ENCODE results near the gene ABCC10.
"Not testable (repeated sequence)": the region's sequence is repeated elsewhere in the genome, so short reads cannot be mapped to it uniquely, and the experiment has no call there.

Gene ABCC10

GRCh38 chr6:43391440-43392031 is 35.8 kb upstream of the ABCC10 start:
- Histone ChIP-seq H3K36me3 (ENCODE audit: insufficient read depth, low read length) (no peaks in the 10 kb centered on the region), H3F3A (ENCODE audit: low read depth) (no peaks in the 10 kb centered on the region), H3K27me3 (ENCODE audit: insufficient read depth, low read length, poor library complexity, severe bottlenecking) (peaks cover 32% of the 10 kb centered on the region), H3K4me1 (ENCODE audit: insufficient read depth, low read length, poor library complexity, severe bottlenecking) (peaks cover 32% of the 10 kb centered on the region), H4K20me1 (ENCODE audit: insufficient read depth, low read length, poor library complexity, severe bottlenecking) (no peaks in the 10 kb centered on the region), H2AFZ (ENCODE audit: low read length) (peak overlapping the region; percentile 56), H3K9ac (ENCODE audit: low read depth, low read length, poor library complexity, severe bottlenecking) (peak overlapping the region; percentile 64), H3K4me3 (ENCODE audit: low read length, poor library complexity, severe bottlenecking) (peak overlapping the region; percentile 69), H3K9me2 (replicated peaks; ENCODE audit: low read depth, low read length) (no peaks in the 10 kb centered on the region), H3K4me2 (ENCODE audit: low read depth, low read length, poor library complexity, severe bottlenecking) (peak overlapping the region; percentile 77), H3K79me2 (ENCODE audit: insufficient read depth, low read length) (no peaks in the 10 kb centered on the region), H3K9me3 (ENCODE audit: insufficient read depth, low read depth, low read length) (no peaks in the 10 kb centered on the region)
- TF ChIP-seq CTCF (conservative IDR thresholded peaks at IDR 0.05; ENCODE audit: low read length) (no peak), EZH2phosphoT487 (IDR thresholded peaks at IDR 0.05; ENCODE audit: borderline replicate concordance) (no peak)

- H3K36me3 ChIP-seq (ENCODE audit: insufficient read depth, low read length), result not testable (repeated sequence)
Observed at GRCh38 chr6:43393133-43393532, 34.2 kb upstream of the ABCC10 start.

GRCh38 chr6:43393602-43394001 is 33.7 kb upstream of the ABCC10 start:
- Histone ChIP-seq H3K4me3 (ENCODE audit: low read length, poor library complexity, severe bottlenecking) (no peak overlapping the region), H2AFZ (ENCODE audit: low read length) (no peak overlapping the region), H3K9ac (ENCODE audit: low read depth, low read length, poor library complexity, severe bottlenecking) (no peak overlapping the region)

More at GRCh38 chr6:43393133-43393532, 34.2 kb upstream of the ABCC10 start:
- H3K4me1 ChIP-seq (ENCODE audit: insufficient read depth, low read length, poor library complexity, severe bottlenecking), result peaks cover 32% of the 10 kb centered on the region
- not testable (repeated sequence) for H4K20me1 ChIP-seq (ENCODE audit: insufficient read depth, low read length, poor library complexity, severe bottlenecking); H3K79me2 ChIP-seq (ENCODE audit: insufficient read depth, low read length); H3K9me2 ChIP-seq (replicated peaks; ENCODE audit: low read depth, low read length); H3K9ac ChIP-seq (ENCODE audit: low read depth, low read length, poor library complexity, severe bottlenecking); H3F3A ChIP-seq (ENCODE audit: low read depth); H3K9me3 ChIP-seq (ENCODE audit: insufficient read depth, low read depth, low read length); H2AFZ ChIP-seq (ENCODE audit: low read length)
- H3K27me3 ChIP-seq (ENCODE audit: insufficient read depth, low read length, poor library complexity, severe bottlenecking), result peaks cover 28% of the 10 kb centered on the region
- peak overlapping the region; percentile 77 for H3K4me2 ChIP-seq (ENCODE audit: low read depth, low read length, poor library complexity, severe bottlenecking)
- H3K4me3 ChIP-seq (ENCODE audit: low read length, poor library complexity, severe bottlenecking), result peak overlapping the region; percentile 69

More at GRCh38 chr6:43393602-43394001, 33.7 kb upstream of the ABCC10 start:
- Histone ChIP-seq H3K36me3 (ENCODE audit: insufficient read depth, low read length) (no peaks in the 10 kb centered on the region), H3K9me3 (ENCODE audit: insufficient read depth, low read depth, low read length) (no peaks in the 10 kb centered on the region), H3K79me2 (ENCODE audit: insufficient read depth, low read length) (no peaks in the 10 kb centered on the region), H3K4me2 (ENCODE audit: low read depth, low read length, poor library complexity, severe bottlenecking) (peak overlapping the region; percentile 77), H3K9me2 (replicated peaks; ENCODE audit: low read depth, low read length) (no peaks in the 10 kb centered on the region), H3K4me1 (ENCODE audit: insufficient read depth, low read length, poor library complexity, severe bottlenecking) (peaks cover 32% of the 10 kb centered on the region), H3F3A (ENCODE audit: low read depth) (no peaks in the 10 kb centered on the region), H4K20me1 (ENCODE audit: insufficient read depth, low read length, poor library complexity, severe bottlenecking) (no peaks in the 10 kb centered on the region), H3K27me3 (ENCODE audit: insufficient read depth, low read length, poor library complexity, severe bottlenecking) (peaks cover 28% of the 10 kb centered on the region)
- TF ChIP-seq EZH2phosphoT487 (IDR thresholded peaks at IDR 0.05; ENCODE audit: borderline replicate concordance) (no peak), CTCF (conservative IDR thresholded peaks at IDR 0.05; ENCODE audit: low read length) (no peak)
